ENCODE data around the gene SLC7A5.
"Not testable (repeated sequence)": the region's sequence is repeated elsewhere in the genome, so short reads cannot be mapped to it uniquely, and the experiment has no call there.

Gene SLC7A5

GRCh38 chr16:87869061-87869878 is at the start of gene SLC7A5:
TSS of gene SLC7A5 (minus strand) at chr16:87869507. CDS start at chr16:87869422, 85 bp downstream.
- DNase-seq: peak; percentile 79

- no peak for DNase-seq
These were observed 49.0 kb upstream of the SLC7A5 start for GRCh38 chr16:87918338-87918737.

GRCh38 chr16:87917503-87917902 is 48.2 kb upstream of the SLC7A5 start:
- DNase-seq: no peak

- DNase-seq: no peak
These were observed 45.5 kb upstream of the SLC7A5 start for GRCh38 chr16:87914812-87915211.

- not testable (repeated sequence) for DNase-seq
These were observed 44.9 kb upstream of the SLC7A5 start for GRCh38 chr16:87914021-87914725.

GRCh38 chr16:87912691-87913090 is 43.4 kb upstream of the SLC7A5 start:
- not testable (repeated sequence) for DNase-seq

GRCh38 chr16:87911106-87911763 is 41.9 kb upstream of the SLC7A5 start:
- DNase-seq: peak; percentile 96

GRCh38 chr16:87909203-87909935 is 40.1 kb upstream of the SLC7A5 start:
- DNase-seq: peak; percentile 85

GRCh38 chr16:87908101-87908500 is 38.8 kb upstream of the SLC7A5 start:
- not testable (repeated sequence) for DNase-seq

GRCh38 chr16:87905521-87905920 is 36.2 kb upstream of the SLC7A5 start:
- not testable (repeated sequence) for DNase-seq

- not testable (repeated sequence) for DNase-seq
These were observed 35.7 kb upstream of the SLC7A5 start for GRCh38 chr16:87904963-87905362.

GRCh38 chr16:87900489-87900888 is 31.2 kb upstream of the SLC7A5 start:
- DNase-seq: not testable (repeated sequence)

- DNase-seq: no peak
These were observed 28.5 kb upstream of the SLC7A5 start for GRCh38 chr16:87897521-87898505.

GRCh38 chr16:87896924-87897520 is 27.7 kb upstream of the SLC7A5 start:
- not testable (repeated sequence) for DNase-seq

- not testable (repeated sequence) for DNase-seq
These were observed 27.0 kb upstream of the SLC7A5 start for GRCh38 chr16:87896176-87896890.

GRCh38 chr16:87895641-87896141 is 26.4 kb upstream of the SLC7A5 start:
- no peak for DNase-seq

- DNase-seq: not testable (repeated sequence)
These were observed 24.7 kb upstream of the SLC7A5 start for GRCh38 chr16:87894005-87894404.

GRCh38 chr16:87891764-87892163 is 22.5 kb upstream of the SLC7A5 start:
- DNase-seq: no peak

GRCh38 chr16:87889762-87890161 is 20.5 kb upstream of the SLC7A5 start:
- DNase-seq: not testable (repeated sequence)

- not testable (repeated sequence) for DNase-seq
These were observed 19.0 kb upstream of the SLC7A5 start for GRCh38 chr16:87888346-87888745.

Measured in NCI-H1436 (cell line).